ENCODE measurements around the gene TBC1D3K.
"Not testable (repeated sequence)": the region's sequence is repeated elsewhere in the genome, so short reads cannot be mapped to it uniquely, and the experiment has no call there.

Gene TBC1D3K

DNA sequence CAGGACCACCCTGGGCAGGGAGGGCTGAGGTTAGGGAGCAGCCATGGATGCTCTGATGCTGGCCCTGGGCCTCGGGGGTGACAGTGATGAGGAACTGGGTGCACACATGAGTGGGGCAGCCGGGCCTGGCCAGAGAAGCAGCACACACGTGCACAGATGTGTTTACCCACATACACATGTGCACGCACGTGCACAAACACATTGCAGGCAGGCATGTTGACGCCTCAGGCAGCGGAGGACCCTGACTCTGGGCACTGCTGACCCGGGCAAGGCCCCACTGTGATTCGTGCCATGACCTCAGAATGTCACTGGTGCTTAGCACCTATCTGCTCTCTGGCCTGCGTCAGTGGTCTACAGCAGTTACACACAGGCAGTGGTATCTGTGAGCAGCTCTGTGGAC is at the start of gene TBC1D3K:
Gene TBC1D3K (plus strand): TSS at position 301 of the 400 bp plus-strand sequence. CDS start 1,585 bp downstream, outside the sequence.
- not testable (repeated sequence) for DNase-seq (ENCODE audit: low read depth, low spot score)

DNA sequence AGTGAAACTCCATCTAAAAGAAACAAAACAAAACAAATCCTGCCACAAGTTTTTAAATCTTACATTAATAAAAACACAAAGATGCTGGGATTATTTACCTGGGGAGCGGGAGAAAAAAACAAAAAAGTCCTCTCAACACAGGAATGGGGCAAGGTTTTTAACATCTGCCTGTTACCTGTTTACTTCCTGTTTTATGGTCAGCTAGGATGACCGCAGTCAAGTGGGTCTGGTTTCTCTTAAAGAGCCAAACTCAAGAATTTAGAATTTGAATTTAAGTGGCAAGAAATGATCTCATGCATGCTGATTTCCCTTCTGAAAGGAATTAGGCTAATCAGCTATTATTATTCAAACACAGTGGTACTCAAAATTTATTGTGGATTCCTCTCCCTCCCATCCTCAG is 39.7 kb upstream of the TBC1D3K start:
- DNase-seq (ENCODE audit: low read depth, low spot score): no peak

DNA sequence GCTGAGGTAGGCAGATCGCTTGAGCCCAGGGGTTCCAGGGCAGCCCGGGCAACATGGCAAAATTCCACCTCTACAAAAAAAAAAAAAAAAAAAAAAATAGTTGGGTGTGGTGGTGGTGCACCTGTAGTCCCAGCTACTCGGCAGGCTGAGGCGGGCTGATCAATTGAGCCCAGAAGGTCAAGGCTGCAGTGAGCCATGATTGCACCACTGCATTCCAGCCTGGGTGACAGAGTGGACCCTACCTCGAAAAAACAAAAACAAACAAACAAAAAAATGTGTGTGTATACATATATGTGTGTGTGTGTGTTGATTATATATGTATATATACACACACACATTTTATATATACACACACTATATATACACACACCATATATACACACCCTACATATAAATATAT is 39.1 kb upstream of the TBC1D3K start:
- no peak for DNase-seq (ENCODE audit: low read depth, low spot score)

DNA sequence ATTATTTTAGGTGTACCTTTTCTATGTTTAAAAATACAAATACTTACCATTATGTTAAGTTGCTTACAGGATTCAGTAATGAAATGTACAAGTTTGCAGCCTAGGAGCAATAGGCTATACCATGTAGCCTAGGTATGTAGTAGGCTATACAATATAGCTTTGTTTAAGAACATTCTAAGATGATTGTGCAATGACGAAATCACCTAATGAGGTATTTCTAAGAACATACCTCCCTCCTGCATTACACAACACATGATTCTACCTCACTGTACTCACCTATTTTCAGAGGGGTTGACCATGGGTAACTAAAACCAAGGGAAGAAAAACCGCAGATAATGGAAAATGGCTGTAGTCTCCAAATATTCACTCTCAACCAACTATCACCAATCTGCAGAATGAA is 35.3 kb upstream of the TBC1D3K start:
- no peak for DNase-seq (ENCODE audit: low read depth, low spot score)

DNA sequence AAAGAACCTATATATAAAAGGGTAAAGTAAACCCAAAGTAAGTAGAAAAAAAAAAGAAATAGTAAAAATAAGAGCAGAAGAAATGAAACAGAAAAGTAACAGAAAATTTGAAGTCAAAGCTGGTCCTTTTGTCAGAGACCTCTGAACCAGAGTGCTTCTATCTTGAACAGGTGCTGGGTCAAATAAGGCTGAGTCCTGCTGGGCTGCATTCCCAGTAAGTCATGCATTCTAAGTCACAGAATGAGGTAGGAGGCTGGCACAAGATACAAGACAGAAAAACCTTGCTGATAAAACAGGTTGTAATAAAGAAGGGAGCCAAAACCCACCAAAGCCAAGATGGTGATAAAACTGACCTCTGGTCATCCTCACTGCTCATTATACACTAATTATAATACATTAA is 27.3 kb upstream of the TBC1D3K start:
- DNase-seq (ENCODE audit: low read depth, low spot score): not testable (repeated sequence)
